Chondrocyte (in vitro differentiated cells): Measurements from ENCODE around the gene GRM7. TPM values are rescaled to one million over a fixed set of nuclear protein-coding genes. Genes with fewer than 3 reads are reported as not detected.

Source experiments
- DNase-seq: peaks from one replicate; pipeline ENCODE4 v3.0.0; 2021; ENCODE audit warnings: mixed read lengths, low spot score
- H3K27ac Mint-ChIP-seq: one replicate; pipeline ENCODE4 v1.8.0; 2021; ENCODE audit warnings: mild to moderate bottlenecking, moderate library complexity, mixed read lengths; ENCODE audit not compliant: unreplicated experiment
- H3K27me3 Mint-ChIP-seq: 2 replicates; pipeline ENCODE4 v1.8.0; 2021; ENCODE audit warnings: low read depth, mixed read lengths
- H3K36me3 Mint-ChIP-seq: 2 replicates; pipeline ENCODE4 v1.8.0; 2021; ENCODE audit warnings: low read depth, mixed read lengths
- H3K4me1 Mint-ChIP-seq: 2 replicates; pipeline ENCODE4 v1.8.0; 2021; ENCODE audit warnings: low read depth, mild to moderate bottlenecking, mixed read lengths
- H3K4me3 Mint-ChIP-seq: one replicate; pipeline ENCODE4 v1.8.0; 2021; ENCODE audit warnings: mild to moderate bottlenecking, moderate library complexity, mixed read lengths; ENCODE audit not compliant: unreplicated experiment
- H3K9me3 Mint-ChIP-seq: 2 replicates; pipeline ENCODE4 v1.8.0; 2021; ENCODE audit warnings: low read depth, mixed read lengths
- CTCF ChIP-seq: fragments of 200-600 bp; sonication (generic); IDR thresholded peaks from 2 replicates; pipeline ENCODE4 v1.5.0; 2021; ENCODE audit warnings: antibody characterized with exemption, mild to moderate bottlenecking, moderate library complexity
- total RNA-seq: library from RNA; stranded (reverse); gene quantifications from 3 replicates; pipeline ENCODE4 v1.2.1, GENCODE V29; 2021

Gene GRM7
- total RNA-seq, 1 donor from 2014 or later: not detected

GRCh38 chr3:7407107-7407506 lies 546.2 kb downstream of the GRM7 start:
- no peaks in the 10 kb centered on the region for H3K9me3 Mint-ChIP-seq
- H3K27me3 Mint-ChIP-seq: peaks cover 3% of the 10 kb centered on the region
- peak; percentile 27 for TF ChIP-seq CTCF
- no peaks in the 10 kb centered on the region for H3K36me3 Mint-ChIP-seq
- no peak for DNase-seq
- no peak overlapping the region for H3K27ac Mint-ChIP-seq
- H3K4me3 Mint-ChIP-seq: no peak overlapping the region
- H3K4me1 Mint-ChIP-seq: no peaks in the 10 kb centered on the region

- no peak for TF ChIP-seq CTCF
- no peak for DNase-seq
- Mint-ChIP-seq H3K27ac (no peak overlapping the region), H3K36me3 (no peaks in the 10 kb centered on the region), H3K4me1 (no peaks in the 10 kb centered on the region), H3K27me3 (peaks cover 7% of the 10 kb centered on the region), H3K4me3 (no peak overlapping the region), H3K9me3 (no peaks in the 10 kb centered on the region)
Measured at GRCh38 chr3:7410782-7411181, 549.9 kb downstream of the GRM7 start.

- H3K4me1 Mint-ChIP-seq: no peaks in the 10 kb centered on the region
- no peak for DNase-seq
- H3K4me3 Mint-ChIP-seq: no peak overlapping the region
- peaks cover 5% of the 10 kb centered on the region for H3K27me3 Mint-ChIP-seq
- peak; percentile 33 for TF ChIP-seq CTCF
- H3K9me3 Mint-ChIP-seq: no peaks in the 10 kb centered on the region
- no peaks in the 10 kb centered on the region for H3K36me3 Mint-ChIP-seq
- H3K27ac Mint-ChIP-seq: no peak overlapping the region
Measured at GRCh38 chr3:7421065-7421464, 560.1 kb downstream of the GRM7 start.

- no peaks in the 10 kb centered on the region for H3K4me1 Mint-ChIP-seq
- peaks cover 13% of the 10 kb centered on the region for H3K27me3 Mint-ChIP-seq
- H3K4me3 Mint-ChIP-seq: no peak overlapping the region
- H3K36me3 Mint-ChIP-seq: no peaks in the 10 kb centered on the region
- no peak overlapping the region for H3K27ac Mint-ChIP-seq
- no peak for TF ChIP-seq CTCF
- H3K9me3 Mint-ChIP-seq: no peaks in the 10 kb centered on the region
- DNase-seq: no peak
Measured at GRCh38 chr3:7423036-7423435, 562.1 kb downstream of the GRM7 start.

- Mint-ChIP-seq H3K27ac (no peak overlapping the region), H3K36me3 (no peaks in the 10 kb centered on the region), H3K4me1 (no peaks in the 10 kb centered on the region), H3K27me3 (peaks cover 17% of the 10 kb centered on the region), H3K9me3 (no peaks in the 10 kb centered on the region), H3K4me3 (no peak overlapping the region)
- DNase-seq: no peak
- no peak for TF ChIP-seq CTCF
Measured at GRCh38 chr3:7423995-7424394, 563.1 kb downstream of the GRM7 start.
